NCI-H1417 (cell line): ENCODE results near the gene RHBDL3.
"Not testable (repeated sequence)": the region's sequence is repeated elsewhere in the genome, so short reads cannot be mapped to it uniquely, and the experiment has no call there.

Experiments used
- DNase-seq, 3 experiments: peaks; one replicate each; lab custom pipeline; 2025; lab: John Stamatoyannopoulos, UW

RHBDL3 gene

GRCh38 chr17:32265192-32265923 is at the start of gene RHBDL3:
TSS of gene RHBDL3 (plus strand) at chr17:32265832. CDS start at chr17:32266190, 358 bp downstream.
- DNase-seq, result peak in 2 of 3 experiments; percentile 38 to 49

- DNase-seq, result no peak
These were observed 43.0 kb upstream of the RHBDL3 start for GRCh38 chr17:32222621-32223020.

- DNase-seq, result no peak
These were observed 41.9 kb upstream of the RHBDL3 start for GRCh38 chr17:32223703-32224102.

- DNase-seq, result no peak
These were observed 38.7 kb upstream of the RHBDL3 start for GRCh38 chr17:32226886-32227285.

- peak in 1 of 3 experiments; percentile 5 for DNase-seq
These were observed 37.7 kb upstream of the RHBDL3 start for GRCh38 chr17:32227910-32228309.

- no peak for DNase-seq
These were observed 30.0 kb upstream of the RHBDL3 start for GRCh38 chr17:32235588-32235987.

GRCh38 chr17:32239456-32239855 is 26.2 kb upstream of the RHBDL3 start:
- DNase-seq, result no peak

- no peak for DNase-seq
These were observed 24.9 kb upstream of the RHBDL3 start for GRCh38 chr17:32240750-32241149.

GRCh38 chr17:32241640-32242039 is 24.0 kb upstream of the RHBDL3 start:
- peak in 2 of 3 experiments; percentile 27 to 73 for DNase-seq

GRCh38 chr17:32249475-32249874 is 16.2 kb upstream of the RHBDL3 start:
- no peak for DNase-seq

GRCh38 chr17:32253117-32253611 is 12.5 kb upstream of the RHBDL3 start:
- peak; percentile 54 to 84 (median 73) for DNase-seq

GRCh38 chr17:32256012-32256700 is 9.5 kb upstream of the RHBDL3 start:
- peak in 1 of 3 experiments; percentile 22 for DNase-seq

GRCh38 chr17:32256701-32257019 is 9.0 kb upstream of the RHBDL3 start:
- no peak for DNase-seq

GRCh38 chr17:32258383-32259140 is 7.1 kb upstream of the RHBDL3 start:
- peak; percentile 32 to 84 (median 59) for DNase-seq

- no peak for DNase-seq
These were observed 6.0 kb upstream of the RHBDL3 start for GRCh38 chr17:32259586-32259985.

GRCh38 chr17:32261417-32261736 is 4.3 kb upstream of the RHBDL3 start:
- DNase-seq, result no peak

GRCh38 chr17:32261936-32262510 is 3.6 kb upstream of the RHBDL3 start:
- DNase-seq, result no peak

- not testable (repeated sequence) for DNase-seq
These were observed 2.1 kb upstream of the RHBDL3 start for GRCh38 chr17:32263515-32263914.

GRCh38 chr17:32264140-32264799 is 1.4 kb upstream of the RHBDL3 start:
- DNase-seq, result peak in 1 of 3 experiments; percentile 12

- no peak for DNase-seq
These were observed 825 bp upstream of the RHBDL3 start for GRCh38 chr17:32264823-32265191.

- DNase-seq, result no peak
These were observed 388 bp downstream of the RHBDL3 start for GRCh38 chr17:32266051-32266388.
